Measurements from ENCODE around the gene SRSF5. TPM values are rescaled to one million over a fixed set of nuclear protein-coding genes. Genes with fewer than 3 reads are reported as not detected.

Gene SRSF5
- total RNA-seq, 2 experiments from 2014 or later, result 255 to 267 TPM

- H3K36me3 Mint-ChIP-seq (ENCODE audit: low read depth), result peaks cover 57% of the 10 kb centered on the region
- TF ChIP-seq CTCF (IDR thresholded peaks at IDR 0.05), result no peak
- no peak for DNase-seq
- no peak overlapping the region for H3K4me3 Mint-ChIP-seq
- ChIA-PET CTCF (no interaction called here), POLR2A (interaction anchor here (1.3 kb wide), 1 partner anchor 10 kb away, joined by 9 read pairs; no protein-coding TSS in a partner anchor)
- intact Hi-C loops (cut with micrococcal nuclease), result no loop called here
- no peak for ATAC-seq
- H3K27ac Mint-ChIP-seq, result peak overlapping the region; percentile 65
- no peaks in the 10 kb centered on the region for H3K9me3 Mint-ChIP-seq
- peaks cover 44% of the 10 kb centered on the region for H3K4me1 Mint-ChIP-seq (ENCODE audit: low read depth)
- no peaks in the 10 kb centered on the region for H3K27me3 Mint-ChIP-seq
These were observed 12.1 kb downstream of the SRSF5 start for GRCh38 chr14:69779088-69779487.

- H3K9me3 Mint-ChIP-seq, result no peaks in the 10 kb centered on the region
- TF ChIP-seq CTCF (IDR thresholded peaks at IDR 0.05), result no peak
- CTCF ChIA-PET, result no interaction called here
- DNase-seq (no peak), ATAC-seq (no peak)
- H3K4me1 Mint-ChIP-seq (ENCODE audit: low read depth), result peaks cover 36% of the 10 kb centered on the region
- intact Hi-C loops (cut with micrococcal nuclease), result no loop called here
- H3K36me3 Mint-ChIP-seq (ENCODE audit: low read depth), result peaks cover 47% of the 10 kb centered on the region
- no peak overlapping the region for H3K4me3 Mint-ChIP-seq
- no peak overlapping the region for H3K27ac Mint-ChIP-seq
- POLR2A ChIA-PET, result interaction anchor here (1.2 kb wide), 1 partner anchor 12 kb away, joined by 8 read pairs; no protein-coding TSS in a partner anchor
- no peaks in the 10 kb centered on the region for H3K27me3 Mint-ChIP-seq
These were observed 13.2 kb downstream of the SRSF5 start for GRCh38 chr14:69780092-69780491.

GRCh38 chr14:69780952-69781351 is 14.0 kb downstream of the SRSF5 start:
- ATAC-seq, result no peak
- Mint-ChIP-seq H3K9me3 (no peaks in the 10 kb centered on the region), H3K27me3 (no peaks in the 10 kb centered on the region), H3K4me1 (ENCODE audit: low read depth) (peaks cover 30% of the 10 kb centered on the region), H3K27ac (peak overlapping the region; percentile 22), H3K4me3 (no peak overlapping the region), H3K36me3 (ENCODE audit: low read depth) (peaks cover 41% of the 10 kb centered on the region)
- POLR2A ChIA-PET, result no interaction called here
- DNase-seq, result no peak
- no peak for TF ChIP-seq CTCF (IDR thresholded peaks at IDR 0.05)
- CTCF ChIA-PET, result no interaction called here
- intact Hi-C loops (cut with micrococcal nuclease), result no loop called here

GRCh38 chr14:69784942-69785341 is 18.0 kb downstream of the SRSF5 start:
- ChIA-PET CTCF (no interaction called here), POLR2A (interaction anchor here (1.0 to 2.8 kb wide), 3 partner anchors 11 to 17 kb away, joined by 3 to 13 read pairs (median 7); no protein-coding TSS in a partner anchor)
- H3K4me1 Mint-ChIP-seq (ENCODE audit: low read depth), result peaks cover 2% of the 10 kb centered on the region
- intact Hi-C loops (cut with micrococcal nuclease), result no loop called here
- DNase-seq, result no peak
- H3K36me3 Mint-ChIP-seq (ENCODE audit: low read depth), result peaks cover 10% of the 10 kb centered on the region
- no peak for TF ChIP-seq CTCF (IDR thresholded peaks at IDR 0.05)
- H3K27ac Mint-ChIP-seq, result no peak overlapping the region
- no peak for ATAC-seq
- no peaks in the 10 kb centered on the region for H3K27me3 Mint-ChIP-seq
- H3K4me3 Mint-ChIP-seq, result no peak overlapping the region
- no peaks in the 10 kb centered on the region for H3K9me3 Mint-ChIP-seq

- no peak for TF ChIP-seq CTCF (IDR thresholded peaks at IDR 0.05)
- intact Hi-C loops (cut with micrococcal nuclease), result no loop called here
- CTCF ChIA-PET, result interaction anchor here (0.8 to 1.6 kb wide), 2 partner anchors 15 to 32 kb away, joined by 3 to 4 read pairs; no protein-coding TSS in a partner anchor
- Mint-ChIP-seq H3K27ac (no peak overlapping the region), H3K4me3 (no peak overlapping the region), H3K27me3 (no peaks in the 10 kb centered on the region), H3K36me3 (ENCODE audit: low read depth) (no peaks in the 10 kb centered on the region), H3K9me3 (no peaks in the 10 kb centered on the region), H3K4me1 (ENCODE audit: low read depth) (no peaks in the 10 kb centered on the region)
- POLR2A ChIA-PET, result interaction anchor here (0.7 to 1.4 kb wide), 2 partner anchors 15 to 66 kb away, joined by 3 read pairs; no protein-coding TSS in a partner anchor
- DNase-seq (no peak), ATAC-seq (no peak)
These were observed 19.7 kb downstream of the SRSF5 start for GRCh38 chr14:69786603-69787002.

Data from activated CD8-positive, alpha-beta T cell treated with anti-CD3 and anti-CD28 coated beads for 36 hours (primary cell).